ENCODE measurements around the gene SORCS2.

SORCS2 gene

DNA sequence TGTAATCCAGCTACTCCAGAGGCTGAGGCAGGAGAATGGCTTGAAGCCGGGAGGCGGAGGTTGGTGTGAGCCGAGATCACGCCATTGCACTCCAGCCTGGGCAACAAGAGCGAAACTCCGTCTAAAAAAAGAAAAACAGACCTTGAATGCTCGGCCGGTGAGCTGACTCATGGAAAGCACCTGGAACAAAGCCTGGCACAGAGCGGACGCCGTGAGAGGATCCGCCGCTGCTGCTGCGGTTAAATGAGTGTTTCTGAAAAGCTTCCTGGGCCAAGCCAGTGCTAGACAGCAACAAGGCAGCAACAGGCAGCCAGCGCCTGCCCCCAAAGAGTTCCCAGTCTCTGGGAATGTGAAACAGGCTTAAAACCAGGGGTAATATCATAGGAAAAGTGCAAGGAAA, 560.9 kb downstream of the SORCS2 start:
- no peak for DNase-seq
- H3K4me1 Mint-ChIP-seq (ENCODE audit: low read depth), result peaks cover 41% of the 10 kb centered on the region
- no peak overlapping the region for H3K4me3 Mint-ChIP-seq
- no peaks in the 10 kb centered on the region for H3K9me3 Mint-ChIP-seq
- H3K27me3 Mint-ChIP-seq, result no peaks in the 10 kb centered on the region
- H3K36me3 Mint-ChIP-seq (ENCODE audit: low read depth), result no peaks in the 10 kb centered on the region
- no peak overlapping the region for H3K27ac Mint-ChIP-seq

DNA sequence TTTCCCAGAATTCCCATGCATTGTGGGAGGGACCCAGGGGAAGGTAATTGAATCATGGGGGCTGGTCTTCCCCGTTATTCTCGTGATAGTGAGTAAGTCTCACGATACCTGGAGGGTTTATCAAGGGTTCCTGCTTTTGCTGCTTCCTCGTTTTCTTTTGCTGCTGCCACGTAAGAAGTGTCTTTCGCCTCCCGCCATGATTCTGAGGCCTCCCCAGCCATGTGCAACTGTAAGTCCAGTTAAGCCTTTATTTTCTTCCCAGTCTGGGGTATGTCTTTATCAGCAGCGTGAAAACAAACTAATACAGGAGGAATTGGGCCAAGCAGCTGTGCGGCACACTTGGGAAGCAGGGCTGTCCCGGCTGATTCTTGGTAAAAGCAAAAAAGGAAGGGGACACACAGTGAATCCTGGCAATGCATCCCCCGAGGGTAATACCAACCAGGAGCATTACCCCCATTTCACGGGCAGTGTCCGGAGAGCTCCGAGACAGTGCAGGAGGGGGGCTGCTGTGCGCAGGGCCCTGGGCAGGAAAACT, 561.7 kb downstream of the SORCS2 start:
- H3K4me1 Mint-ChIP-seq (ENCODE audit: low read depth), result peaks cover 42% of the 10 kb centered on the region

DNA sequence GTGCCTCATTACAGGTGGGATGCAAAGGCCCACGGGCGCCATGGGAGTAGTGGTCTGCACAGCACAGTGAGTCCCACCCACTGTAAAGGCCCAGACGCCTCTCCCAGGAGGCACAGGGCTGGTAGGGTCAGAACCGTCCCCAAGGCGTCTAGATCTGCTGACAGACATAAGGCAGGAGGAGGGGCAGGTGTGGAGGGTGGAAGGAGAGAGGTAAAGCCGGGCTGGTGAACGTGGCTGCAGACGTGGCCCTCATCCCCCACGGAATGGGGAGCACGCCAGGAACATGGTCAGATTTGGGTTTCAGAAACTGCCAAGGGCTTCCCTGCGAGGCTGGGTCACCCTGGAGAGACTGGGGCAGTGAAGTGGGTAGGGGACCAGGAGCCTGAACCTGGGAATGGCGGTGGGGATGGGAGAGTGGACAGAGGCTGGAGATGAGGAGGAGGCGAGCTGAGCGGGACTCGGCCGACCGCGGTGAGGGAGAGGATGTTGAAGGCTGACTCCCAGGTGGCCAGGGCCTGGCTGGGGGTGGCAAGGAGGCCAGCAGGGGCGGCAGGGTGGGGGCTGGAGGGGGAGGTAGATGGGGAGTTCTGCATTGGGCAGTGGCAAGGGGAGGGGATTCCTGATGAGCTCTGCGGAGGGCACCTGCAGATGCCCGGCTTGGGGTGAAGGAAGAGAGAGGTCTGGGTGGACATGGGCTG, 562.4 kb downstream of the SORCS2 start:
- H3K27ac Mint-ChIP-seq, result no peak overlapping the region
- H3K4me3 Mint-ChIP-seq, result no peak overlapping the region
- H3K36me3 Mint-ChIP-seq (ENCODE audit: low read depth), result no peaks in the 10 kb centered on the region
- no peak for DNase-seq
- H3K27me3 Mint-ChIP-seq, result no peaks in the 10 kb centered on the region
- H3K4me1 Mint-ChIP-seq (ENCODE audit: low read depth), result peaks cover 44% of the 10 kb centered on the region
- no peaks in the 10 kb centered on the region for H3K9me3 Mint-ChIP-seq

More for the DNA sequence above, 561.7 kb downstream of the SORCS2 start:
- no peak for DNase-seq
- Mint-ChIP-seq H3K27ac (no peak overlapping the region), H3K9me3 (no peaks in the 10 kb centered on the region), H3K36me3 (ENCODE audit: low read depth) (no peaks in the 10 kb centered on the region), H3K4me3 (no peak overlapping the region), H3K27me3 (no peaks in the 10 kb centered on the region)

DNA sequence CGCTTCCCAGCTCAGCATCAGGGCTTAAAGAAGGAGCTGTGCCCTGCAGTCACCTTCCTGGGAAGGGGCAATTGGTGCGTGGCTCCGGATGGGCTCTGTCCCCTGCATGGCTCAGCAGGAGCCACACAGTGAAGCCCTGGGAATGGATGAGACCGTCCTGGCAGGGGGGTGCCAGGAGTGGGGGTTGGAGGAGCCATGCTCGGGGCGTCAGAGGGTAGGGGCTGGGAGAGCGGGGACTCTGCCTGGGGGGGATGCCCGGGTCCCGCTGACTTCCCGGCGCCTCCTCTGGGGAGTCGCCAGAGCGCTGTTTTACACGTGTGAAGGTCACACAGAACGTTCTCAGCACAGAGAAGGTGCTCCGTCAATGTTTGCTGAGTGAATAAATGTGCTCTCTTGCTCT, 563.2 kb downstream of the SORCS2 start:
- peak overlapping the region; percentile 52 for H3K27ac Mint-ChIP-seq
- no peaks in the 10 kb centered on the region for H3K27me3 Mint-ChIP-seq
- no peak for DNase-seq
- no peaks in the 10 kb centered on the region for H3K9me3 Mint-ChIP-seq
- H3K4me1 Mint-ChIP-seq (ENCODE audit: low read depth), result peaks cover 43% of the 10 kb centered on the region
- H3K4me3 Mint-ChIP-seq, result no peak overlapping the region
- no peaks in the 10 kb centered on the region for H3K36me3 Mint-ChIP-seq (ENCODE audit: low read depth)

DNA sequence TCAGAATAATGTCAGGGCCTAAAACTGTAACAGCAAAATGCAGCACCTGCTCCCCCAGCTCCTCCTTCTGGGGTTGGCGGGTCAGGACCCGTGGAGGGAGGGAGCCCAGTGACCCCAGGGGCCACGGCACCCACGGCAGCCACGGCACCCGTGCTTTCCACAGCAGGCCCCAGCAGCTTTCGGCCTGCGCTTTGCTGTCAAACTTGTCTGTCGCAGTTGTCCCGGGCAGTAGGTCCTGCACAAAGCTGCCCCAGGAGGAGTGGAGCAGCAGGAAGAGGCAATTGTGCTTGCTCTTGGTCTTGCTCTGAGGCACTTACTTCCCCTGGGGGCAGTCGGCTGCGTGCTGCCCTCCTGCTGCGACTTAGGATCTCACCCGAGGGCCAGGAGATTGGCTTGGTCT, 563.7 kb downstream of the SORCS2 start:
- H3K4me3 Mint-ChIP-seq, result no peak overlapping the region
- no peak overlapping the region for H3K27ac Mint-ChIP-seq
- no peak for DNase-seq
- H3K9me3 Mint-ChIP-seq, result no peaks in the 10 kb centered on the region
- no peaks in the 10 kb centered on the region for H3K27me3 Mint-ChIP-seq
- H3K36me3 Mint-ChIP-seq (ENCODE audit: low read depth), result no peaks in the 10 kb centered on the region
- peaks cover 38% of the 10 kb centered on the region for H3K4me1 Mint-ChIP-seq (ENCODE audit: low read depth)

DNA sequence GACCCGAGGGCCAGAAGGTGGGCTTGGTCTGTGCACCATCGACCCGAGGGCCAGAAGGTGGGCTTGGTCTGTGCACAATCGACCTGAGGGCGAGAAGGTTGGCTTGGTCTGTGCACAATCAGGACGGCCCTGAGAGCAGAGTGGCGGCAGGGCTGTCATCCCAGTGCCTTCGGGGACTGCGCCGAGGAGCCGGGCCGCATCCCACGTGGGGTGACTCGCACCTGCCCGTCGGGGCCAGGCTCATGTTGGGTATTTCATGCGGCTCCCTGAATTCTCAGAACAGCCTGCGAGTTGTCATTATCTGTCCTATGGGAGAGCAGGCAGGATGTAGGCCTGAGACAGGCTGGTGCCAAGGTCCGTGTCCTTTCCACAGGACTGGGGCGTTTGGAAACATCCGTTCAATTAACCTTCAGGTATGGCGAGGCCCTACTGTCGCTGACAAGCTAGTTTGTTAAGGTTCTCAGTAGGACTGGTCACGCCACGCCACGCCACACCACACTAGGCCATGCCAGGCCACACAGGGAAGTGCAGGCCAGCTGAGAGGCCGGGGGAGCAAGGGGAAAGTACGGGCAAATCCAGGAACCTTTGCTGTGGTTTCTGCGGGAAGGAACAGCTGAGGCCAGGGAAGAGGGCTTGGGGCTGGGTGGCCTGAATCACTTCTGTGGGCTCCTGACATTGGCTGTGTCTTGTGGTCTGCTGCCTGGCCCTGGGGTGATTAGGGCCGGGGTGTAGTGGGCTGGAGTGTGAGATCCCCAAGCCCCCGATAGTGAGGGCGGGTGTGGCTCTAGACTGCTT, 564.4 kb downstream of the SORCS2 start:
- no peaks in the 10 kb centered on the region for H3K27me3 Mint-ChIP-seq
- no peak overlapping the region for H3K4me3 Mint-ChIP-seq
- H3K4me1 Mint-ChIP-seq (ENCODE audit: low read depth), result peaks cover 40% of the 10 kb centered on the region
- peaks cover 7% of the 10 kb centered on the region for H3K36me3 Mint-ChIP-seq (ENCODE audit: low read depth)
- DNase-seq, result no peak
- peak overlapping the region; percentile 63 for H3K27ac Mint-ChIP-seq
- H3K9me3 Mint-ChIP-seq, result no peaks in the 10 kb centered on the region

DNA sequence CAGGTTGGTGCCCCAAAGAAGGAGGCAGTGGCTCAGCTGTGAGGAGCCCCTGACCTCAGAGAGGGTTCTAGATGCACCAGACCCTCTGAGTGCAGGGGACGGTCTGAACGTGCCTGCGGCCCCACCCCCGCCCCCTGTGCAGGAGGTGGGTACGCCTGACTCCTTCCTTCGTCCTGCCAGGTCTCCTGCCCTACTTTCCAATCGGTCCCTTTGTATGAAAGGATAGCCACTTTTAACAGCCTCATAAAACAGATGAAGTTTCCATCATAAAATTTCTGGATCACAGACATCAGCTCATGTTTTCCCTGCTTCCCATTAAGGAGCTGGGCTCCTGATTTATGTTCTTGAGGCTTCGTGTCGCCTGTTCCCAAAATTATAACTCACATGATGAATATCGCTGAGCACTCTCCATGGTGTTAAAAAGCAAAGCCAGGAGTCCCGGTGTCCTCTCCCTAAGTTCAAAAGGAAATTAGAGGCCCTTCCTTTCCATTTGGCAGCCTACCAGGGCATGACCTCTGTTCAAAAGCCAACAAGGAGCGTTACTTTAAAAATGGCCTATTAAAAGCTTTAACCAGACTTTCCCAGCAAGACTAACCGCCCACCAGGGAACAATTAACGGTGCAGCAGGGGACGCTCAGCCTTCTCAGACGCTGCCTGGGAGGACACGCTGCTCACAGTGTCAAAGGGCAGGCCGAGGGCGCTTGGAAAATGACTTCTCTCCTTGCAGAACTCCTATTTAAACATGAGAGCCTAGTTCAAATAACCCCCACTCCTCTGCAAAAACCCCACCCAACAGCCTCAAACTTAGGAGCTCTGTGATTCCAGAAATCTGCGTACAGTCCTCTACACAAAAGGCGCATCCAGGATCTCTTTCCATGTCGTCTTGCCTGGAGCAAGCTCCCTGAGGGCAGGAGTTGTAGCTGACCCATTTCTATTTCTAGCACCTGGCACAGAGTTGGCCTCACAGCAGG, 565.4 kb downstream of the SORCS2 start:
- Mint-ChIP-seq H3K36me3 (ENCODE audit: low read depth) (peaks cover 13% of the 10 kb centered on the region), H3K4me1 (ENCODE audit: low read depth) (peaks cover 44% of the 10 kb centered on the region), H3K9me3 (no peaks in the 10 kb centered on the region), H3K27ac (peak overlapping the region; percentile 76), H3K27me3 (no peaks in the 10 kb centered on the region), H3K4me3 (no peak overlapping the region)
- DNase-seq, result no peak

DNA sequence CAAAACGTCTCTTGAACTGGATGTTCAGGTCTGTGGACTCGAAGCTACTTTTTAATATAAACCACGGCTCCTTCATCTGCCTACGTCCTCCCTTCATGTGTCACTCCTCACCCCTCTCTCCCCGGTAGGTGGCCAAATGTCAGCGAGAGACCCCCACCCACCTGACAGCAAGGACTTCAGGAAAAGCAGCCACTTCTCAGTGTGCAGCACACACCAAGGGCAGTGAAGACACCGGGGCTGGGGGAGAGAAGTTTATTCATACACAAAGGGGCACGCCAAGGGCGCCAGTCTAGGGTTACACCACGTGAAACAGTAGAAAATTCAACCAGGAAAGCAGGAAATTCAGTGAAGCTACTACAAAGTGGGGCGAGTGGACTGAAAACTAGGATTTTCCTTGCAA, 566.1 kb downstream of the SORCS2 start:
- DNase-seq, result no peak
- Mint-ChIP-seq H3K4me3 (no peak overlapping the region), H3K9me3 (no peaks in the 10 kb centered on the region), H3K27me3 (no peaks in the 10 kb centered on the region), H3K4me1 (ENCODE audit: low read depth) (peaks cover 44% of the 10 kb centered on the region), H3K27ac (peak overlapping the region; percentile 76), H3K36me3 (ENCODE audit: low read depth) (peaks cover 19% of the 10 kb centered on the region)

DNA sequence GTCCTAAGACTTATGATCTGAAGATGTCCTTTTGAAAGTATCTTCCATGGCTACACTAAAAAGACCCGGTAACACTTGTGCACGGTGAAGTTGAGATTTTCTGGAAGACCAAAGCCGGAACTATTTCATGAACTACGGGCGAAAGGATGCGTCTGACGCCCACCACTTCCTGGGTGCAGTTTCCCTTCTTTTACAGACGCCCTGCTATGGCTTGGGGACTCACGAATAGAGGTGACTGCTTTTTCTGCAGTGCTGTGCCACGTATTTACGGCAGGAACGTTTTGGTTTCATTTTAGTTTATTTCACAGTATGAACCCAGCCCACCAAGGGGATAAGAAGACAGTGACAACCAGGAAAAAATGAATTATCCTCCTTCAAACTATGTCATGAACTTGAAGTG, 566.9 kb downstream of the SORCS2 start:
- Mint-ChIP-seq H3K9me3 (no peaks in the 10 kb centered on the region), H3K4me3 (peak overlapping the region; percentile 70)
- peak; percentile 66 for DNase-seq

DNA sequence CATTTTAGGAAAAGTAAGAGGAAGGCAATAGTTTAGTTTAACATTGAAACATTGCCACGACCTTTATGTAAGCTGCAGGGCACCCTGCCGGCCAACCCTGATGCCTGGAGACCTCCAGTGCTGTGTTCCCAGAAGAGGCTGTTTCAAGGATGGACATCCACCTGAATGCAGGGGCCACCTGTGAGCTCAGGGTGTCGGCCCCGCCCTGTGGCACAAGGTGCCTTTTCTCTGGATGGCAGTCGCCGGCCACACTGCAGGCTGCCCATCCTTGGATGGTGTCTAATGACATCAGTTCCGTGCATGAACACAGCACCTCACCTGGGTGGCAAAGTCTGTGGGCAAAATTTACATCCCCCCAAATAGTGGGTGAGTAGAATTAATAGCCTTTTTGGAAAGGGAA, 567.3 kb downstream of the SORCS2 start:
- H3K9me3 Mint-ChIP-seq, result no peaks in the 10 kb centered on the region
- peaks cover 26% of the 10 kb centered on the region for H3K36me3 Mint-ChIP-seq (ENCODE audit: low read depth)
- peak overlapping the region; percentile 90 for H3K27ac Mint-ChIP-seq
- DNase-seq, result peak; percentile 47
- no peaks in the 10 kb centered on the region for H3K27me3 Mint-ChIP-seq
- H3K4me3 Mint-ChIP-seq, result peak overlapping the region; percentile 70
- H3K4me1 Mint-ChIP-seq (ENCODE audit: low read depth), result peaks cover 44% of the 10 kb centered on the region

More for the DNA sequence above, 566.9 kb downstream of the SORCS2 start:
- H3K4me1 Mint-ChIP-seq (ENCODE audit: low read depth), result peaks cover 44% of the 10 kb centered on the region
- H3K36me3 Mint-ChIP-seq (ENCODE audit: low read depth), result peaks cover 25% of the 10 kb centered on the region
- peak overlapping the region; percentile 90 for H3K27ac Mint-ChIP-seq
- no peaks in the 10 kb centered on the region for H3K27me3 Mint-ChIP-seq

DNA sequence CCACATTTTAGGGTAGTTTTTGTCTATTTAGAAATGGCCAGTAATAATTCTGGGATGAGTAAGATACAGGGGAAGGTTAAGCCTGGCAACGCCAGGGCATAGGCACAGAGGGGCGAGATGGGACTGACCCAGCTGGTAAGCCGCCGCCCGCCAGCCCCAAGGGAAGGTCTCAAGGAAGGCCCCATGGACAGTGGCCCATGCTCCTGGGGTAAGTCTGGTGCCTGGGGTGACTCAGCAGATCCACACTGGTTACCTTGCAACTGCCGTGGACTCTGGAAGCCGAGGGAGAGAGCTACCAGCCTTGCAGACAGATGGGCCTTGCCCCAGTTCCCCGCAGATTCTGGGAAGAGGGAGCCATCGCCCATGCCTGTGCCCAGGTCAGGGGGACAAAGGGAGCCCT, 567.9 kb downstream of the SORCS2 start:
- peaks cover 44% of the 10 kb centered on the region for H3K4me1 Mint-ChIP-seq (ENCODE audit: low read depth)
- no peaks in the 10 kb centered on the region for H3K27me3 Mint-ChIP-seq
- no peaks in the 10 kb centered on the region for H3K9me3 Mint-ChIP-seq
- H3K27ac Mint-ChIP-seq, result peak overlapping the region; percentile 90
- no peak for DNase-seq
- H3K36me3 Mint-ChIP-seq (ENCODE audit: low read depth), result peaks cover 26% of the 10 kb centered on the region
- H3K4me3 Mint-ChIP-seq, result peak overlapping the region; percentile 70

DNA sequence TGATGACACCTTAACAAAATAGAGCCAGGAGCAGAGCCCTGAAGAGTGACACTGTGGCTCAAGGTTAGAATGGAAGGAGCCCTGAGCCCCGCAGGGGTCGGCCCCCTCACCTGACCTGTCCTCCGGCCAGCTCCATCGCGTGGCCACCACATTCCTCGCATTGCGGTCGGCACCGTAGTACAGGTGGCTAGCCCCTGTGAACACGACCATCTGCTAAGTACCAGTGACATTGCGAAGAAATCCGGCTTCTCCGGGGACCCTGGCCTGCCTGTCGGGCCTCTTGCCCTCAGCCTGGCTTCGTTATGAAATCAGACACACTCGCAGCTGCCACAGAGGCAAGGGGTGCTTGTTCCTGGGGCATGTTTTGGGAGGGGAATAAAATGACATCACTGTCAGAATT, 568.4 kb downstream of the SORCS2 start:
- peak overlapping the region; percentile 90 for H3K27ac Mint-ChIP-seq

DNA sequence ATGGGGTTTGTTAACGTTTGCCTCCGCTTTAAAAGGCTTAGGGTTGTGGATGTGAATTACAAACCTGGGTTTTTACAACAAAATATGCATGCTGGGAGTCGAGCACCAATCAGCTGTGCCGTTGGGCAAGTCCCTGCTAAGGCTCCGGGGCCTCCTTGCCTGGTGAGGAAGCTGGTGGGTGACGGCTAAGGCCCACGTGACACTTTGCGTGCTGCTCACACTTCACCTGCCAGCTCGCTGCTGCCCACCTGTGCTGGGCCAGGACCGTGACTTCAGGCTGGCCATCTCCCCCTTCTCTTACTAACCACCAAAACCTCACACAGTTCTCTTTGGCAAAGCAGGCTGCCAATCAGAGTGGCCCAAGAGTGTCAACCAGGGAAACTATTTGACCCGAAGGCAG, 569.0 kb downstream of the SORCS2 start:
- Mint-ChIP-seq H3K4me3 (no peak overlapping the region), H3K9me3 (no peaks in the 10 kb centered on the region), H3K36me3 (ENCODE audit: low read depth) (peaks cover 35% of the 10 kb centered on the region), H3K27ac (peak overlapping the region; percentile 55), H3K4me1 (ENCODE audit: low read depth) (peaks cover 44% of the 10 kb centered on the region), H3K27me3 (no peaks in the 10 kb centered on the region)
- DNase-seq, result no peak

More for the DNA sequence above, 568.4 kb downstream of the SORCS2 start:
- Mint-ChIP-seq H3K4me1 (ENCODE audit: low read depth) (peaks cover 44% of the 10 kb centered on the region), H3K36me3 (ENCODE audit: low read depth) (peaks cover 30% of the 10 kb centered on the region), H3K27me3 (no peaks in the 10 kb centered on the region), H3K4me3 (no peak overlapping the region), H3K9me3 (no peaks in the 10 kb centered on the region)
- no peak for DNase-seq

DNA sequence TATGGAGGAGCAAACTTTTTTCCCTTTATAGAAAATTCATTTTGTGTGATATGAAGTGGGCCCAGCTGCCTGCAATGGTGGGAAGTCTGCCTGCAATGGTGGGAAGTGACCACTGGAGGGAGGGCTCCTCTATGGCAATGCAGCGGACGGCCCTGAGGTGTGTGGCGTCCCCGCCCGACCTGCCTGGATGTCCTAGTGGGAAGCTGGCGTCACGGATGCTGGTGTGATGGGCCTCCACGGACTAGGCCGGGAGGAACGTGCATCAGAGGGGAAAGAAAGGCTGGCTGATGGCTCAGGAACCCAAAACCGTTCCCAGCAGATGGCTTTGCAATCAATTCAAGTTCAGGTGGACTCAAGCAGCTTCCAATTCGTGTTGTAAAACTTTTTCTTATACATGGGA, 569.4 kb downstream of the SORCS2 start:
- no peaks in the 10 kb centered on the region for H3K27me3 Mint-ChIP-seq
- peak overlapping the region; percentile 55 for H3K27ac Mint-ChIP-seq
- DNase-seq, result peak; percentile 68
- H3K36me3 Mint-ChIP-seq (ENCODE audit: low read depth), result peaks cover 36% of the 10 kb centered on the region
- no peaks in the 10 kb centered on the region for H3K9me3 Mint-ChIP-seq
- no peak overlapping the region for H3K4me3 Mint-ChIP-seq
- H3K4me1 Mint-ChIP-seq (ENCODE audit: low read depth), result peaks cover 44% of the 10 kb centered on the region
